ENCODE measurements around the gene SLIT3.

GRCh38 chr5:168951769-168952168 lies 349.2 kb downstream of the SLIT3 start:
- TF ChIP-seq ZFP3 (CRISPR knock-in tag; IDR thresholded peaks at IDR 0.05) (no peak), POU6F1 (CRISPR knock-in tag; IDR thresholded peaks at IDR 0.05; ENCODE audit: borderline replicate concordance, low read depth) (no peak), TSHZ2 (CRISPR knock-in tag; IDR thresholded peaks at IDR 0.05) (no peak), ZNF565 (CRISPR knock-in tag; conservative IDR thresholded peaks at IDR 0.05; ENCODE audit: low read depth) (no peak), ZFP30 (CRISPR knock-in tag; IDR thresholded peaks at IDR 0.05) (no peak), ARNTL (CRISPR knock-in tag; IDR thresholded peaks at IDR 0.05; ENCODE audit: borderline replicate concordance, low read depth) (no peak), BACH2 (CRISPR knock-in tag; IDR thresholded peaks at IDR 0.05; ENCODE audit: borderline replicate concordance) (no peak), PPARA (CRISPR knock-in tag; IDR thresholded peaks at IDR 0.05; ENCODE audit: borderline replicate concordance) (no peak)

All from SK-N-SH treated with all-trans-retinoic acid at 6 μM for 48 hours (cell line).